GM12875 (cell line): Measurements from ENCODE around the gene MYBPC2.

Experiments
- H3K4me3 ChIP-seq: one replicate; pipeline ENCODE4 v1.5.1; 2011; ENCODE audit warnings: low read depth, low read length, control low read depth
- CTCF ChIP-seq: IDR thresholded peaks from 2 replicates; pipeline ENCODE4 v1.5.1; 2011; ENCODE audit warnings: low read depth, mild to moderate bottlenecking, control low read depth, inconsistent platforms, low read length, moderate library complexity, borderline replicate concordance; ENCODE audit not compliant: insufficient read depth

Gene MYBPC2

GRCh38 chr19:50425581-50425980, 7.1 kb upstream of the MYBPC2 start:
- no peak overlapping the region for H3K4me3 ChIP-seq
- TF ChIP-seq CTCF: no peak

DNA sequence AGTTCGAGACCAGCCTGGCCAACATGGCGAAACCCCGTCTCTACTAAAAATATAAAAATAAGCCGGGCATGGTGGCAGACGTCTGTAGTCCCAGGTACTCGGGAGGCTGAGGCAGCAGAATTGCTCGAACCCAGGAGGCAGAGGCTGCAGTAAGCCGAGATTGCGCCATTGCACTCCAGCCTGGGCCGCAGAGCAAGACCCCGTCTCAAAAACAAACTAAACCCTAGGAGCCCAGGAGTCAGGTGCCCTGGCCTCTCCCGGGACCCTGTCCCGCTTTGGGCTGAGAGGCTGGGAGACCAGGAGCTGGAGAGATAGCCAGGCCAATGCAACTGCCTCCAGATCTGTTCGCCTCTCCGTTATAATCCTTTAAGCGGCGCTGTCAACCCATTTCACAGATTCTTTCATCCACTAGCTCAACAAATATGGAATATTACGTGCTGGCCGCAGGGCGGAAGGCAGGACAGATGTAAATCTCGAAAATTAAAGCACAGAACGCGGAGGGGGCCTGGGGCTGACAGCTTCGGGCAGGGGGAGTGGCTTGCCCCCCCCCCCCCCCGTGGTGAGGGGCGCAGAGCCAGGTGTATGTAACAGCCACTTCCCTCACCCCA, 5.3 kb upstream of the MYBPC2 start:
- TF ChIP-seq CTCF: no peak
- no peak overlapping the region for H3K4me3 ChIP-seq

DNA sequence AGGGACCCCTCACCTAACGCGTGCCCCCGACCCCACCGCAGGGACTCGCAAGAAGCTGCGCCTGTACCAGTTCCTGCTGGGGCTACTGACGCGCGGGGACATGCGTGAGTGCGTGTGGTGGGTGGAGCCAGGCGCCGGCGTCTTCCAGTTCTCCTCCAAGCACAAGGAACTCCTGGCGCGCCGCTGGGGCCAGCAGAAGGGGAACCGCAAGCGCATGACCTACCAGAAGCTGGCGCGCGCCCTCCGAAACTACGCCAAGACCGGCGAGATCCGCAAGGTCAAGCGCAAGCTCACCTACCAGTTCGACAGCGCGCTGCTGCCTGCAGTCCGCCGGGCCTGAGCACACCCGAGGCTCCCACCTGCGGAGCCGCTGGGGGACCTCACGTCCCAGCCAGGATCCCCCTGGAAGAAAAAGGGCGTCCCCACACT, 4.7 kb upstream of the MYBPC2 start:
- no peak for TF ChIP-seq CTCF

DNA sequence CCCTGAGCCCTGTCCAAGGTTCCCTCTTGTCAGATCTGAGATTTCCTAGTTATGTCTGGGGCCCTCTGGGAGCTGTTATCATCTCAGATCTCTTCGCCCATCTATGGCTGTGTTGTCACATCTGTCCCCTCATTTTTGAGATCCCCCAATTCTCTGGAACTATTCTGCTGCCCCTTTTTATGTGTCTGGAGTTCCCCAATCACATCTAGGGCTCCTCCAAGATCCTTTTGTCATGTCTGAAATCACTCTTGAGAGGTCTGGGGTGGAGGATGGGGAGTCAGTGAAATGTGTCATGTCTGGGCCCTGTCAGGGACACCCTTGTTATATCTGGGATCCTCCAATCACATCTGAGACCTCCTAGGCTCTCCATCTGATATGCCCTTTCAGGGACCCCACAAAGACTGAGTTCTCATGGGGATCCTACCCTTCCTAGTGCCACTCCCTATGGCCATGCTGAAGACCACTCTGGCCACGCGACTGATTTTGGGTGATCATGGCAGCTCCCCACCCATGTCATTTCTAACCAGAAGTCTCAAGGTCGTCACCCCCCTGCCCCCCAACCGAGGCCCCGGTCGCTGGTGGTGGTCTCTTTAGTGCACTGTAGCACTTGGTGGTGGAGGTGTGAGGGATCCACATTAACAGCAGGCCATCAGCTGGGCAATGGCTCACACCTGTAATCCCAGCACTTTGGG, 3.8 kb upstream of the MYBPC2 start:
- no peak overlapping the region for H3K4me3 ChIP-seq
- no peak for TF ChIP-seq CTCF

More for the DNA sequence above, 4.7 kb upstream of the MYBPC2 start:
- H3K4me3 ChIP-seq: peak overlapping the region; percentile 23

DNA sequence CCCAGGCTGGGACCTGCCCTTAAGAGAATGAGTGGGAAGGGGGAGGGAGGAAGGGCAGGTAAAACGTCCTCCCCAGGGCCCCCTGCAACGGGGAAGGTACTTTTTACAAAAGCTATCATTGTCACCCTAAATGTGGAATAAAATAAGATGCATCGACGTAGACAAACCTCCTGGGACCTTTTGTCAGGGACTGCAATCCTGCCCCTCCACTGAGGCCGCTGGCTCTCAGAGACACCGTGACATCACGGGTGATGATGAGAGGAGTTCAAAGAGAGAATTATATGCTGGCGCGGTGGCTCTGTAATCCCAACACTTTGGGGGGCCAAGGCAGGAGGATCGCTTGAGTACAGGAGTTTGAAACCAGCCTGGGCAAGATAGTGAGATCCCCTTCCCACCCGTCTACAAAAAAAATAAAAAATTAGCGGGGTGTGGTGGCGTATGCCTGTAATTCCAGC, 1.8 kb upstream of the MYBPC2 start:
- peak overlapping the region; percentile 58 for H3K4me3 ChIP-seq
- TF ChIP-seq CTCF: no peak

DNA sequence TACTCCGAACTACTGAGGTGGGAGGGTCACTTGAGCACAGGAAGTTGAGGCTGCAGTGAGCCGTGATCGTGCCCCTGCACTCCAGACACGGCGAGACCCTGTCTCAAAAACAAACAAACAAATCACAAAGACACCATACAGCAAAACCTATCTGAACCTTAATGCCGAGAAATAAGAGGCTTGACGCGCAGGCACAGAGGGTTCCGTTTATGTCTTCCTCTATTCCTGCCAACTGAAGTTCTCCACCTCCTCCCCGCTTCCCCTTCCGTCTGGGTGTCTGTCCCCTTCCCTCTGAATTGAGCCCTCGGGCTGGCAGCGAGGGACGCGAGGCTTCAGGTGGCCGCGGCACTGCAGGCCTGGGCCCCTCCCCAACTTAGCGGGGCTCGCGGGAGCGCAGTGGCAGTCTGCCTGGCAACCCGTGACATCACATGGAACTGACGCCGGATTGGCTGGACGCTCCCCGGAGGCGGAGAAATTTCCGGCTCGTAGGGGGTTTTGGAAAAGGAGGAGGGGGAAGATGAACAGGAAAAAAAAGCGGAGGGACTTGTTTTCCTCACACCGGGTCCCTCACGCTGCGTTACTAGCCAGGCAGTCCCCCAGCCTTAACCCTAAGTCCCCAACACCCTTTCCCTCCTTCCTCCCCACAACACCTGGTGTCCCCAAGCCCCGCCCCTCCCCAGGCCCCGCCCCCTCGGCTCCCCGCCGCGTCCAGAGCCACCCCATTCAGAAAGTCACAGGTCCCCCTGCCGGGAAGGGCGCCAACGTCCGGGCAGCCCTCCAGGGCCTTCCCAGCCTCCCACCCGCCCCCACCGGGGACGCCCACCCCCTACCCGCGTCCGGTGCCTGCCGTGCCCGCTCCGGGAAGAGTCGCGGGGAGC, 1.1 kb upstream of the MYBPC2 start:
- no peak for TF ChIP-seq CTCF
- peak overlapping the region; percentile 58 for H3K4me3 ChIP-seq
